Breast epithelium (tissue), 3 donors: ENCODE results near the gene ZSCAN1.

Experiments
- CTCF ChIP-seq, 3 donors: fragments of 450-650 bp; IDR thresholded peaks; one replicate each; pipeline ENCODE4 v1.5.1; 2016 to 2017; ENCODE audit warnings: antibody characterized with exemption in 3 of 3, mild to moderate bottlenecking in 3 of 3, moderate library complexity in 3 of 3
- POLR2A ChIP-seq: fragments of 450-650 bp; IDR thresholded peaks from one replicate; pipeline ENCODE4 v1.6.1; 2016; ENCODE audit warnings: antibody characterized with exemption, mild to moderate bottlenecking, moderate library complexity
- POLR2AphosphoS5 ChIP-seq, 3 donors: sonication (generic); formaldehyde crosslinking; IDR thresholded peaks; one replicate each; pipeline ENCODE4 v1.6.1; 2017; ENCODE audit warnings: antibody characterized with exemption in 3 of 3

GRCh38 chr19:58003174-58003828 is 30.5 kb upstream of the ZSCAN1 start:
- TF ChIP-seq CTCF (IDR thresholded peaks at IDR 0.05) (no peak), POLR2AphosphoS5 (IDR thresholded peaks at IDR 0.05) (no peak), POLR2A (no peak)
